Neural cell (in vitro differentiated cells): ENCODE measurements around the gene PGS1. TPM values are rescaled to one million over a fixed set of nuclear protein-coding genes. Genes with fewer than 3 reads are reported as not detected.

Experiments used
- H2AFZ ChIP-seq: fragments of 200-600, 300-800 bp; sonication (generic), shearing (Covaris generic); 2 replicates; pipeline ENCODE4 v1.6.0; 2014; ENCODE audit warnings: low read depth, mild to moderate bottlenecking, antibody characterized with exemption, low read length, moderate library complexity
- H3F3A ChIP-seq: fragments of 200-600 bp; shearing (Covaris generic); 2 replicates; pipeline ENCODE4 v1.6.1; 2016; ENCODE audit warnings: mild to moderate bottlenecking, moderate library complexity, mixed read lengths, antibody characterized with exemption, low read length; ENCODE audit not compliant: insufficient read depth, poor library complexity, severe bottlenecking
- H3K27ac ChIP-seq: fragments of 200-600, 300-800 bp; sonication (generic), shearing (Covaris generic); 2 replicates; pipeline ENCODE4 v1.5.1; 2014; ENCODE audit warnings: mild to moderate bottlenecking, low read length, moderate library complexity
- H3K27me3 ChIP-seq: fragments of 300-800, 200-600 bp; sonication (generic), shearing (Covaris generic); 2 replicates; pipeline ENCODE4 v1.6.0; 2014; ENCODE audit warnings: mild to moderate bottlenecking, low read depth, low read length, moderate library complexity; ENCODE audit not compliant: insufficient read depth
- H3K36me3 ChIP-seq: fragments of 300-800, 200-600 bp; sonication (generic), shearing (Covaris generic); 2 replicates; pipeline ENCODE4 v1.5.1; 2014; ENCODE audit warnings: mild to moderate bottlenecking, antibody characterized with exemption, low read length, moderate library complexity; ENCODE audit not compliant: insufficient read depth
- H3K4me2 ChIP-seq: fragments of 300-800, 200-600 bp; sonication (generic), shearing (Covaris generic); 2 replicates; pipeline ENCODE4 v1.6.0; 2014; ENCODE audit warnings: mild to moderate bottlenecking, low read length
- H3K4me3 ChIP-seq: fragments of 300-800, 200-600 bp; sonication (generic), shearing (Covaris generic); 2 replicates; pipeline ENCODE4 v1.5.1; 2014; ENCODE audit warnings: mild to moderate bottlenecking, low read length, moderate library complexity
- H3K79me2 ChIP-seq: fragments of 200-600 bp; shearing (Covaris generic); replicated peaks from 2 replicates; pipeline ENCODE4 v1.6.0; 2014; ENCODE audit warnings: mild to moderate bottlenecking, low read length, moderate library complexity; ENCODE audit not compliant: insufficient read depth
- H3K9ac ChIP-seq: fragments of 300-800, 200-600 bp; sonication (generic), shearing (Covaris generic); 2 replicates; pipeline ENCODE4 v1.6.1; 2016; ENCODE audit warnings: mild to moderate bottlenecking, low read length, mixed read lengths
- H3K9me2 ChIP-seq: fragments of 200-600 bp; shearing (Covaris generic); 2 replicates; pipeline ENCODE4 v1.6.1; 2016; ENCODE audit warnings: mild to moderate bottlenecking, low read length, mixed read lengths; ENCODE audit not compliant: insufficient read depth
- H3K9me3 ChIP-seq: fragments of 200-600, 300-800 bp; sonication (generic), shearing (Covaris generic); 2 replicates; pipeline ENCODE4 v1.6.1; 2016; ENCODE audit warnings: mild to moderate bottlenecking, mixed run types, low read length, moderate library complexity, mixed read lengths
- H4K20me1 ChIP-seq: fragments of 200-600 bp; shearing (Covaris generic); 2 replicates; pipeline ENCODE4 v1.6.1; 2016; ENCODE audit warnings: mild to moderate bottlenecking, mixed run types; ENCODE audit not compliant: insufficient read depth
- EP300 ChIP-seq: fragments of 450-650 bp; conservative IDR thresholded peaks from 2 replicates; pipeline ENCODE4 v1.6.1; 2014; ENCODE audit warnings: antibody characterized with exemption, mild to moderate bottlenecking, moderate library complexity; ENCODE audit not compliant: poor library complexity, severe bottlenecking
- EZH2 ChIP-seq: fragments of 200-600, 300-800 bp; shearing (Covaris generic), sonication (generic); IDR thresholded peaks from 2 replicates; pipeline ENCODE4 v1.6.1; 2014; ENCODE audit warnings: antibody characterized with exemption, low read length, borderline replicate concordance, mild to moderate bottlenecking; ENCODE audit not compliant: insufficient read depth, poor library complexity, severe bottlenecking
- MXI1 ChIP-seq: fragments of 450-650 bp; conservative IDR thresholded peaks from 2 replicates; pipeline ENCODE4 v1.6.1; 2014; ENCODE audit warnings: antibody characterized with exemption, mild to moderate bottlenecking; ENCODE audit not compliant: poor library complexity, severe bottlenecking
- POLR2AphosphoS5 ChIP-seq: IDR thresholded peaks from 2 replicates; pipeline ENCODE4 v1.6.1; 2012
- RAD21 ChIP-seq: fragments of 450-650 bp; conservative IDR thresholded peaks from 2 replicates; pipeline ENCODE4 v1.6.1; 2014; ENCODE audit warnings: antibody characterized with exemption, mild to moderate bottlenecking, moderate library complexity
- SMC3 ChIP-seq: fragments of 450-650 bp; conservative IDR thresholded peaks from 2 replicates; pipeline ENCODE4 v1.6.1; 2014; ENCODE audit warnings: antibody characterized with exemption, mild to moderate bottlenecking, moderate library complexity; ENCODE audit not compliant: poor library complexity
- TAF1 ChIP-seq: IDR thresholded peaks from 2 replicates; pipeline ENCODE4 v1.6.1; 2012; ENCODE audit warnings: low read depth
- polyA plus RNA-seq: library from polyadenylated mRNA; depleted of rRNA; stranded (reverse); fragments of >200 nt; gene quantifications from 2 replicates; pipeline ENCODE4 v1.2.3, GENCODE V29; 2014
- TF ChIP-seq, protein P1 (sequence below): IDR thresholded peaks from 2 replicates; pipeline ENCODE4 v1.6.1; 2012; ENCODE audit warnings: borderline replicate concordance
- TF ChIP-seq, protein P2 (sequence below): fragments of 450-650 bp; IDR thresholded peaks from 2 replicates; pipeline ENCODE4 v1.5.1; 2014; ENCODE audit warnings: antibody characterized with exemption, mild to moderate bottlenecking, moderate library complexity; ENCODE audit not compliant: poor library complexity, severe bottlenecking

The PGS1 gene
- polyA plus RNA-seq, 1 donor from 2014 or later = 65.7 TPM

DNA sequence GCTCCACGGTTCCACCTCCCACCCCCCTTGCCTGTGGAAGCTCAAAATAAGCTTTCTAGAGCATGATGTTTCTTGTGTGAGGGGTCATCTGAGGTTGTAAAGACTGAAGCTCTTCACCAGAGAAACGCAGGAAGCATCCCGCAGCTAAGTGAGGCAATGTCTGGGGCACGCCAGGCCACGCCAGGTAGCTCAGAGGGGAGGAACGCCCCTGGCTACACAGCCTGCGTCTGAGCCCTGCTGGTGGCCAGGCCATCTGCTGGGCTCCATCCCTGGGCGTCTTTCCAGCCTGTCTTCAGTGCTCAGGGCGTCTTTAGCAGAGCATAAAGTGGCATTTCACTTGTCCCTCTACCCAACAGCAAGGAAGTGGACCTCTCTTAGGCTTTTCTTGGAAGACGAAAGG lies 33.8 kb upstream of the PGS1 start:
- no peak for TF ChIP-seq TAF1
- TF ChIP-seq RAD21 = no peak
- no peak for TF ChIP-seq EP300
- TF ChIP-seq, protein P1, sequence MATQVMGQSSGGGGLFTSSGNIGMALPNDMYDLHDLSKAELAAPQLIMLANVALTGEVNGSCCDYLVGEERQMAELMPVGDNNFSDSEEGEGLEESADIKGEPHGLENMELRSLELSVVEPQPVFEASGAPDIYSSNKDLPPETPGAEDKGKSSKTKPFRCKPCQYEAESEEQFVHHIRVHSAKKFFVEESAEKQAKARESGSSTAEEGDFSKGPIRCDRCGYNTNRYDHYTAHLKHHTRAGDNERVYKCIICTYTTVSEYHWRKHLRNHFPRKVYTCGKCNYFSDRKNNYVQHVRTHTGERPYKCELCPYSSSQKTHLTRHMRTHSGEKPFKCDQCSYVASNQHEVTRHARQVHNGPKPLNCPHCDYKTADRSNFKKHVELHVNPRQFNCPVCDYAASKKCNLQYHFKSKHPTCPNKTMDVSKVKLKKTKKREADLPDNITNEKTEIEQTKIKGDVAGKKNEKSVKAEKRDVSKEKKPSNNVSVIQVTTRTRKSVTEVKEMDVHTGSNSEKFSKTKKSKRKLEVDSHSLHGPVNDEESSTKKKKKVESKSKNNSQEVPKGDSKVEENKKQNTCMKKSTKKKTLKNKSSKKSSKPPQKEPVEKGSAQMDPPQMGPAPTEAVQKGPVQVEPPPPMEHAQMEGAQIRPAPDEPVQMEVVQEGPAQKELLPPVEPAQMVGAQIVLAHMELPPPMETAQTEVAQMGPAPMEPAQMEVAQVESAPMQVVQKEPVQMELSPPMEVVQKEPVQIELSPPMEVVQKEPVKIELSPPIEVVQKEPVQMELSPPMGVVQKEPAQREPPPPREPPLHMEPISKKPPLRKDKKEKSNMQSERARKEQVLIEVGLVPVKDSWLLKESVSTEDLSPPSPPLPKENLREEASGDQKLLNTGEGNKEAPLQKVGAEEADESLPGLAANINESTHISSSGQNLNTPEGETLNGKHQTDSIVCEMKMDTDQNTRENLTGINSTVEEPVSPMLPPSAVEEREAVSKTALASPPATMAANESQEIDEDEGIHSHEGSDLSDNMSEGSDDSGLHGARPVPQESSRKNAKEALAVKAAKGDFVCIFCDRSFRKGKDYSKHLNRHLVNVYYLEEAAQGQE = no peak
- TF ChIP-seq MXI1 = no peak
- TF ChIP-seq, protein P2, sequence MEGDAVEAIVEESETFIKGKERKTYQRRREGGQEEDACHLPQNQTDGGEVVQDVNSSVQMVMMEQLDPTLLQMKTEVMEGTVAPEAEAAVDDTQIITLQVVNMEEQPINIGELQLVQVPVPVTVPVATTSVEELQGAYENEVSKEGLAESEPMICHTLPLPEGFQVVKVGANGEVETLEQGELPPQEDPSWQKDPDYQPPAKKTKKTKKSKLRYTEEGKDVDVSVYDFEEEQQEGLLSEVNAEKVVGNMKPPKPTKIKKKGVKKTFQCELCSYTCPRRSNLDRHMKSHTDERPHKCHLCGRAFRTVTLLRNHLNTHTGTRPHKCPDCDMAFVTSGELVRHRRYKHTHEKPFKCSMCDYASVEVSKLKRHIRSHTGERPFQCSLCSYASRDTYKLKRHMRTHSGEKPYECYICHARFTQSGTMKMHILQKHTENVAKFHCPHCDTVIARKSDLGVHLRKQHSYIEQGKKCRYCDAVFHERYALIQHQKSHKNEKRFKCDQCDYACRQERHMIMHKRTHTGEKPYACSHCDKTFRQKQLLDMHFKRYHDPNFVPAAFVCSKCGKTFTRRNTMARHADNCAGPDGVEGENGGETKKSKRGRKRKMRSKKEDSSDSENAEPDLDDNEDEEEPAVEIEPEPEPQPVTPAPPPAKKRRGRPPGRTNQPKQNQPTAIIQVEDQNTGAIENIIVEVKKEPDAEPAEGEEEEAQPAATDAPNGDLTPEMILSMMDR = no peak
- no peak for TF ChIP-seq POLR2AphosphoS5

DNA sequence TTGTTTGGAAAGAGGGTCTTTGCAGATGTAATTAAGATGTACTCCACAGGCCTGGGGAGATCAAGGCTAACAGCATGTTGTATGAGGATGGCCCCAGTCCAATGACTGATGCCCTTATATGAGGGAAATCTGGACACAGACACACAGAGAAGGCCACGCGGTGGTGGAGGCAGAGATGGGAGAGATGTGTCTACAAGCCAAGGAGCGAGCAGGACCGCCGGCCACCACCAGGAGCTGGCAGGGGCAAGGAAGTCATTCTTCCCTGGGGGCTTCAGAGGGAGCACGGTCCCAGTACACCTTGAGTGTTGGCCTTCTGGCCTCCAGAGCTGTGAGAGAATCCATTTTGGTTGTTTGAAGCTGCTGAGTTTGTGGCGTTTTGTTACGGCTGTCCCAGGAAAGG lies 33.3 kb upstream of the PGS1 start:
- no peaks in the 10 kb centered on the region for H4K20me1 ChIP-seq
- peaks cover 8% of the 10 kb centered on the region for H3K27me3 ChIP-seq

More for the DNA sequence above, 33.8 kb upstream of the PGS1 start:
- H2AFZ ChIP-seq = no peak overlapping the region
- H4K20me1 ChIP-seq = no peaks in the 10 kb centered on the region
- no peak overlapping the region for H3K4me2 ChIP-seq
- H3K4me3 ChIP-seq = no peak overlapping the region
- H3K9me2 ChIP-seq = no peaks in the 10 kb centered on the region
- no peak overlapping the region for H3K9ac ChIP-seq
- no peaks in the 10 kb centered on the region for H3K79me2 ChIP-seq
- peaks cover 8% of the 10 kb centered on the region for H3K27me3 ChIP-seq
- H3K27ac ChIP-seq = no peak overlapping the region
- no peaks in the 10 kb centered on the region for H3F3A ChIP-seq
- no peaks in the 10 kb centered on the region for H3K36me3 ChIP-seq
- H3K9me3 ChIP-seq = no peaks in the 10 kb centered on the region

More for the DNA sequence above, 33.3 kb upstream of the PGS1 start:
- TF ChIP-seq POLR2AphosphoS5 (no peak), MXI1 (no peak), TAF1 (no peak), SMC3 (no peak), RAD21 (no peak), EP300 (no peak), EZH2 (no peak)
- TF ChIP-seq, protein P1 = no peak
- TF ChIP-seq, protein P2 = no peak
- H3K9ac ChIP-seq = no peak overlapping the region
- no peak overlapping the region for H3K4me2 ChIP-seq
- H3K4me3 ChIP-seq = no peak overlapping the region
- H3K79me2 ChIP-seq = no peaks in the 10 kb centered on the region
- no peaks in the 10 kb centered on the region for H3F3A ChIP-seq
- no peak overlapping the region for H3K27ac ChIP-seq
- no peaks in the 10 kb centered on the region for H3K9me2 ChIP-seq
- no peak overlapping the region for H2AFZ ChIP-seq
- H3K36me3 ChIP-seq = no peaks in the 10 kb centered on the region
- no peaks in the 10 kb centered on the region for H3K9me3 ChIP-seq
